Ecto neural progenitor cell (in vitro differentiated cells): ENCODE measurements around the gene SLC5A11.

Experiments
- DNase-seq: peaks from one replicate; pipeline ENCODE4 v3.0.0-alpha.2; 2018; ENCODE audit warnings: low spot score

The SLC5A11 gene

DNA sequence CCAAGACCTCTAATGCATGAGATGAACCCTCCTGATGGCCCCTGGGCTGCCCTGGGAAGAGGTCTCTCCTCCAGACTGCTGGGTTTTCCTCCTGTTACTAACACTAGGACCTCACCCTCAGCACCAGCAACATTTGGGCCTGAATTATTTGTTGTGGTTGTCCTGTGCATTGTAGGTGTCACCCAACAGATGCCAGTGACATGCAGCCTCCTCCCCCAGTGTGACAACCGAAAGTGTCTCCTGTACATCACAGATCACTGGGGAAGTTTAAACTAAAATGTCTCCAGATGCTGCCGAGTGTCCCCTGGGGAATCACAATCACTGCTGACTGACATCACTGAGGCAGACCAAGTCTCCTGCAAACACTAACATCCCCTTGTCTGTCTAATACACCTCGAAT lies 74.8 kb downstream of the SLC5A11 start:
- DNase-seq: no peak

DNA sequence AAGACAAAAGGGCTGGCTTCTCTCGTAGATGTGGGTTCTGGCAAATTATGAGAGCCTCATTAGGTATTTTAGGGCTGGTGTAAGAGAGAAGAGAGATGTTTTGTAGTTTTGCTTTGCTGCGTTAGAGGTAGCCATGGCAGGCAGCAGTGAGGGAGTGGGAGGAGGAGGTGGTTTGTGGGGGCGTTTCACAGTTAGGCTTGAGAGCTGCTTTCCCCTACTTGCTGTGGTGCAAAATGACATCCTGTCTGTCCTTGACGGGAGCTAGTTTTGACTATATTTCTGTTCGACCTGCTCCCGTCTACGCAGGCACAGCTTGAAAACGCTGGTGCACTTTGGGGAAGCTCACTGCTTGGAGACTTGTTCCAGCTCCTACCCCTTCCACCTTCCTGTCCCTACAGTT lies 75.5 kb downstream of the SLC5A11 start:
- DNase-seq: no peak

DNA sequence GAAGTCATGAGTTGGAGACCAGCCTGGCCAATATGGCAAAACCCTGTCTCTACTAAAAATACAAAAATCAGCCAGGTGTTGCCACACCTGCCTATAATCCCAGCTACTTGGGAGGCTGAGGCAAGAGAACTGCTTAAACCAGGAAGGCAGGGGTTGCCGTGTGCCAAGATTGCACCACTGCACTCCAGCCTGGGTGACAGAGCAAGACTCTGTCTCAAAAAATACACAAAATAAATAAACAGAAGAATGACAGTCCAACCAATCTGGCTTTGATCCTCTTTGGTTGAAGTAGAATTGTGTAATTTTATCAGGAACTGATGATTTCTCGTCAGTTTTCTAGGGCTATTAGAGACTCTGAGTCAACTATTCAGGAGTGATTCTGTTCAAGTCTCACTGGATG lies 79.4 kb downstream of the SLC5A11 start:
- DNase-seq: no peak

DNA sequence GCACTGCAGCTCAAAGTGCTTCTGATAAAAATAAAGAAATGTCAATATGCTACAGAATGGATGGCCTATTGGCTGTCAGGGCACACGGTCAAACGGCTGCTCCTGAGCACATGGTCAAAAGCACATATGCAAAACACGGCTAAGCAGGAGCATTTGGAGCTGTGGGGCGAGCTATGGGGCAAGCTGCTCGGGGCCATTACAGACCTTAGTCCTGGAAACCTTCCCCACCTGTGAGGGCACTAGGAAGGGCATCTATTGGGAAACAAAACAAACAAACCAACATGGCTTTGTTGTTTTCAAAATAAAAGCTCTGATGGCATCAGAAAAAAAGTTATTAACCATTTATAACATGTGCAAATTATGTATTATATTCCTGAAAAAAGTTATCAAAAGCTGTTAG lies 83.6 kb downstream of the SLC5A11 start:
- no peak for DNase-seq

DNA sequence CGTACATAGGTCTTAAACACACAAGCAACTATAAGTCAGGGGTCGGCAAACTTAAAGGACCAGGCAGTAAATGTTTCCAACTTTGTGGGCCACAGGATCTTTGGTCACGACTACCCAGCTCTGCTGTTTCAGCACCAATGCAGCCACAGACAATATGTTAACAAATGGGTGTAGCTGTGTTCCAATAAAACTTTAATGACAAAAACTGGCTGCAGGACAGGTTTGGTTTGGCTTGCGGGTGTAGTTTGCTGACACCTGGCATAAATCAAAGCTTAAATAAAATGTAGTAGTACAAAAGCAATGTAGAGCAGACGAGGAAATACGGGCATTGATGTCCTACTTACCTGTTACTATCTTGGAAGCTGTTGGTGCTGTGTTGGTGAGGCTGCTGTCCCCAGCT lies 84.7 kb downstream of the SLC5A11 start:
- no peak for DNase-seq

DNA sequence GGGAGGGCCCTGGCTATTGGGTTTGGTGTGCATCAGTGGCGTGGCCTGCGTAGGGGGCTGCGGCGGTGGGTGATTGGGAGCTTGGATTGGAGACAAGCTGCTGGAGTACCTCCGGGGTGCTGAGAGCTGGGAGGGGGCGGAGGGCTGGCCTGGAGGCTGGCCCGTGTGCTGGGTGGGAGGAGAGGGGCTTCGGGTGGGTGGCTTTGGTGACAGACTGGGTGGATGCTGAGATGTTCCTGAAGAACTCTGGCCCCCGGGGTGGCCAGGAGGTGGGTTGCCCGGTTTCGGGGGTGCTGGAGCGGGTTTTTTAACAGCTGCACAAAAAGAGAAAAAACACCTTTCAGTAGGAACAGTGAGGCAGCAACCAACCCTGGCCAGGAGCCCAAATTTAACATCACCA lies 85.3 kb downstream of the SLC5A11 start:
- DNase-seq: no peak

DNA sequence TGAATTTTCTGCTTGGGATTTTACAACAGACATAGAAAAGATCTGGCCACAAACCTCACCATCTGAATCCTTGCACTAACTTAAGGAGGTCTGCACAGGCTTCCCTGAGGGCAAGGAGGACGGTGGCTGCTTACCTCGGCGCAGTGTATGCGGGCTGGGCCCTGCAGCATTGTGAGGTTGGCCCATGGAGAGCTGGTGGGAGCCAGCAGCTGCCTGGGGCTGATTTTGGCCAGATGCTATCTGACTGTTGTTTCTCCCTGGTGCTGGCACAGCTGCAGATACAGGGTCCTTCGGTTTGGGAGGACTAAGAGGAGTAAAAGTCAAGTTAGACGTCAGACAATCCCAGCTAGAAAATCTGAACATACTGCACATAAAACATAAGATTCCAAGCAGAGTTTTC lies 89.6 kb downstream of the SLC5A11 start:
- no peak for DNase-seq

DNA sequence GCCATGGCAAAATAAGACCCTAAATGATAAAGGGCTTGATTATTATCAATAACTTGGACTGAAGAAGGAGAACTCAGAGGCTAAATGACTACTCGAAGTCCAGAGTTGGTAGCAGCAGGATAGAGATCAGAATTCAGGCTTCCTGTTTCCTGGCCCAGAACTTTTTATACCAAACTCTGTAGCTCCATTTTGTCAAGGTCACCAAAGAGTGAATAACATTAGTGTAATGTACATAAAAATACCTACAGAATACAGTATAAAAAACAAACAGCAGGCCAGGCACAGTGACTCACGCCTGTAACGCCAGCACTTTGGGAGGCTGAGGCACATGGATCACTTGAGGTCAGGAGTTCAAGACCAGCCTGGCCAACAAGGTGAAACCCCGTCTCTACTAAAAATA lies 90.4 kb downstream of the SLC5A11 start:
- DNase-seq: no peak

GRCh38 chr16:24939224-24939623 lies 93.5 kb downstream of the SLC5A11 start:
- DNase-seq: no peak

- DNase-seq: no peak
Observed at GRCh38 chr16:24939738-24940137, 94.0 kb downstream of the SLC5A11 start.

- no peak for DNase-seq
Observed at GRCh38 chr16:24943471-24943870, 97.7 kb downstream of the SLC5A11 start.

DNA sequence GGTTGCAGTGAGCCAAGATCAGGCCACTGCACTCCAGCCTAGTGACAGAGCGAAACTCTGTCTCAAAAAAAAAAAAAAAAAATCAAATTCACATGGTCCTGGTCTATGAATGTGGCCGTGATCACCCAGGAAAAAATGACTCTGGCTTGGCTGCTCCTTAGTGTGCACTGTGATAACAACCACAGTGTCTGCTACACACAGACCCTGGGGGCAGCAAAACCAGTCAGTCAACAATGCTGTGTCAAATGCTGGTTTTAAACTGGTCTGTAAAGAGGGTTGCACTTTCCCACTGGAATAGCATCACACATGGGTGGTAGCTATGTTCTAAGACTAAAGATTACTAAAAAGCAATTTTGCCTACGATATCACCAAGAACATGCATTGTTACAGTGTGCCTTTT lies 98.4 kb downstream of the SLC5A11 start:
- DNase-seq: no peak

- no peak for DNase-seq
Observed at GRCh38 chr16:24946155-24946554, 100.4 kb downstream of the SLC5A11 start.

- DNase-seq: no peak
Observed at GRCh38 chr16:24950275-24950674, 104.5 kb downstream of the SLC5A11 start.

- no peak for DNase-seq
Observed at GRCh38 chr16:24953306-24953705, 107.5 kb downstream of the SLC5A11 start.

- no peak for DNase-seq
Observed at GRCh38 chr16:24953721-24954120, 108.0 kb downstream of the SLC5A11 start.

GRCh38 chr16:24954137-24954536 lies 108.4 kb downstream of the SLC5A11 start:
- DNase-seq: no peak

DNA sequence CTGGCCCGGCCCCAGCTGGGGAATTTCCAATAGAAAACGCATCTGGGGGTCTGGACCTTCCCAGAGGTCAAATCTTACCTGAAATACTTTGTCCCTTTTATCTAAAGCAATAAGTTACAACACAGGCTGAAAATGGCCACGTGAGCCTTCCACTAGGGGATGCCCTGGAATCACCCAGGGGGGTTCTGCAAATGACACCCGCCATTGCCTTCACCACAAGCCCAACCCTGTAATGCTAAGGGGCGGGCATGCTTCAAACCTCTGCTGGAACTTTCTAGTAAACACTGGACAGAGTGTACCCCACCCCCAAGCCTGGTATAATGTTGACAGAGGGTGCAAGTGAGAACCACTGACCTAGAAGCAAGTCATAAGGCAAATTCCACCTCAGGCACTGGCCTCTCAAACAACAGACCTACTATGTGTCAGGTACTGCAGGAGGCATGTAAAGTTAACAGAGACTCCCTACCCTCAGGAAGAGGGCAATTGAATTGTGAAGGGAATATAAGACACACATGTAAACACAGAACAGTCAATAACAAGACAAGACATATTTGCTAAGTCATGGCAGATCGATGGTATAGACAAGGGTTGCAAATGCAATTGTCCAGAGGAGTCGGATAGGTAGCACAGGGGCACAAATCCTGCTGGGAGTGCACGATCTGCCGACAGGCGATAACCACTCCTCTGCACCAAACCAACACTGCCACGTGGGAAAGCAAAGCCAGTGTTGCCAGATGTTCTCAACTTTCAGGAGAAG lies 110.4 kb downstream of the SLC5A11 start:
- DNase-seq: no peak

DNA sequence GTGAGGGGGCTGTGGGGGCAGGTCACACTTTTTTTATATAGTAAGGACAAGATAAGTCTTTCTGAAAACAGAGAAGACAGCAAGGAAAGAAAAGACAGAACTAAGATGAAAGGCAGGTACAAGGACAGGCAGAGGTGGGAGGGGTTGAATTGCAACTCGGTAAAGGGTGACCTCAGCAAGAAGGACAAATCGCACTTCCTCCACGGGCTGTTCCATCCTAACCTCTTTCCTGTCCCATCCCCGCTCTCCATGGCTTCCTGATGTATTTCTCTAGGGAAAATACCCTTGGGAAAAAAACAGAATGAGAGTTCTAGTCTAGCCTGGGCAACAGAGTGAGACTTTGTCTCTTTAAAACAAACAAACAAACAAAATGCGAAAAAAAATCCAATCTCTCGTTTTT lies 112.1 kb downstream of the SLC5A11 start:
- DNase-seq: no peak
